Dendritic cell treated with granulocyte-macrophage colony-stimulating factor and Interleukin-4, amounts not matched to agents 40 ng/mL and 50 ng/mL, for 4 days (primary cell): ENCODE results near the gene NCOA1.
A peak's percentile ranks its signal among the peaks of the same experiment; 100 is the strongest.

Experiments used
- H3K27ac Mint-ChIP-seq: one replicate; pipeline ENCODE4 v1.8.0; 2022; ENCODE audit warnings: mild to moderate bottlenecking, mixed read lengths
- H3K27me3 Mint-ChIP-seq: one replicate; pipeline ENCODE4 v1.8.0; 2022; ENCODE audit warnings: mild to moderate bottlenecking, mixed read lengths
- H3K36me3 Mint-ChIP-seq: one replicate; pipeline ENCODE4 v1.8.0; 2022; ENCODE audit warnings: low read depth, mixed read lengths
- H3K4me1 Mint-ChIP-seq: one replicate; pipeline ENCODE4 v1.8.0; 2022; ENCODE audit warnings: low read depth, mixed read lengths
- H3K4me3 Mint-ChIP-seq: one replicate; pipeline ENCODE4 v1.8.0; 2022; ENCODE audit warnings: mild to moderate bottlenecking, moderate library complexity, mixed read lengths
- H3K9me3 Mint-ChIP-seq: one replicate; pipeline ENCODE4 v1.8.0; 2022; ENCODE audit warnings: mixed read lengths
- intact Hi-C: fragments of 100-400 bp; cut with micrococcal nuclease; formaldehyde crosslinking; loops from one replicate; pipeline ENCODE4 v1.15.0; 2022

Gene NCOA1

DNA sequence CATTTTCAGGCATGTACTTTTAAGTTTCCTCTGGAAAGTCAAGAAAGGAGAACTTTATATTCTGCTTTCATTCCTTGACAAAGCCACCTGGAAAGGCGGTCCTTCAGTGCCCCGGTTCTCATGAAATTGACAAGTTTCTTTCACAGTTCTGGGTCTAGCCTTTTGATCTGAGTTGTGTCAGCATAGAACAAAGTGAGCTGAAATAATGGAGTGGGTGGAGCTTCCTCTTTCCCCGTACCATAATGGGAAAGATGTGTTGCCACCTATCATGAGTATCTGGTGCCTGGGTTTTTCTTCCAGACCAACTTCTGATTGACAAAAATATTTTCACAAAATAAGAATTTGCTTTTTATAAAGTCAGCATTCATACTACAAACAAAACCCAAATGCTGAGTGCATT is 252.9 kb downstream of the NCOA1 start:
- H3K4me3 Mint-ChIP-seq: no peak overlapping the region
- peaks cover 8% of the 10 kb centered on the region for H3K4me1 Mint-ChIP-seq
- H3K27ac Mint-ChIP-seq: no peak overlapping the region
- H3K9me3 Mint-ChIP-seq: no peaks in the 10 kb centered on the region
- peaks cover 55% of the 10 kb centered on the region for H3K36me3 Mint-ChIP-seq
- intact Hi-C loops: no loop called here
- no peaks in the 10 kb centered on the region for H3K27me3 Mint-ChIP-seq

DNA sequence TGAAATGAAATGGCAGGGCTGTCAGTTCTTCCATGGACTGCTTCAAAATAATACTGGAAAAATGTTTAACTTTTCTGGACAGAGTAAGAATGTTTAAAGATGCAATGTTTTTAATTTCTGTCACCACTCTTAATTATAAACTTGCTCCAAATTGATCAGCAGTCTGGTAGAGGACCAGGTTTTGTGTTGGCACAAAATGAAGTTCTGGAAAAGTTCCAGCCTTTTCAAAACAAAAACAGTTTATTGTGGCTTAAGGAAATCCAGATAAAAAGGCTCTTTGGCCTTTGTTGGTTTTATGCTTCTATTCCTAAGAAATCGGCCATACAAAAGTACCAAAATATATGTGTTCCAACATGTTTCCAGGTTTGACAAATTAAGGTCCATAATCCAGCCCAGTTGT is 253.3 kb downstream of the NCOA1 start:
- Mint-ChIP-seq H3K4me1 (peaks cover 8% of the 10 kb centered on the region), H3K9me3 (no peaks in the 10 kb centered on the region), H3K27me3 (no peaks in the 10 kb centered on the region), H3K4me3 (no peak overlapping the region), H3K27ac (no peak overlapping the region), H3K36me3 (peaks cover 56% of the 10 kb centered on the region)
- intact Hi-C loops: no loop called here

DNA sequence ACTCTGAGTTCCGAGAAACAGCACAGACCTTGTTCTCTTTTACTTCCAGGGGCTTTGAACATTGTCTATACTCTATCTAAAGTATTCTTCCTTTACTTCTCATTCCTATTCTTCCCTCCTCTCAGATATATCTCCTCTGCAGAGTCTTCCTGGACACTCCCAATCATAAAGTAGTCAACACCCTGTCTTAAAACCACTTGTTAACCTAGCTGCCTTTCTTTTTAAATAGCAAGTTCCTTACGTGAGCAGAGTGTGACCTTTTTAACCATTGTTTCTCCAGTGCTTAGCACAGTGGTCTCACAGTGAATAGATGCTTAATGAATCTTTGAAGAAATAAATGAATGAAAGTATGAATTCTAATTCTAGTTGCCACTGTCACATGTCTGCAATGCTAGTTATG is 254.8 kb downstream of the NCOA1 start:
- Mint-ChIP-seq H3K4me3 (no peak overlapping the region), H3K9me3 (no peaks in the 10 kb centered on the region), H3K4me1 (peaks cover 8% of the 10 kb centered on the region), H3K27ac (no peak overlapping the region), H3K27me3 (no peaks in the 10 kb centered on the region), H3K36me3 (peaks cover 64% of the 10 kb centered on the region)
- intact Hi-C loops: no loop called here

DNA sequence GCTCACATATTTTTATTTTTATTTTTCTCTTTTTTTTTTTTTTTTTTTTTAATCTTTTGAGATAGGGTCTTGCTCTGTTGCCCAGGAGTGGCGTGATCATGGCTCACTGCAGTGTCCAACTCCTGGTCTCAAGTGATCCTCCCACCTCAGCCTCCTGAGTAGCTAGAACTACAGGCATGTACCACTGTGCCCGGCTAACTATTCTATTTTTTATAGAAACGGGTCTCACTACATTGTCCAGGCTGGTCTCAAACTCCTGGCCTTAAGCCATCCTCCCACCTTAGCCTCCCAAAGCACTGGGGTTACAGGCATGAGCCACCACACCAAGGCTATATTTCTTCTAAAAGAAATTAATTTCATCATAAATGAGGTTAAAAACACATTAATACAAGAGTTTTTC is 256.2 kb downstream of the NCOA1 start:
- Mint-ChIP-seq H3K27ac (no peak overlapping the region), H3K4me1 (peaks cover 8% of the 10 kb centered on the region), H3K4me3 (no peak overlapping the region), H3K27me3 (no peaks in the 10 kb centered on the region), H3K36me3 (peaks cover 64% of the 10 kb centered on the region), H3K9me3 (no peaks in the 10 kb centered on the region)
- intact Hi-C loops: no loop called here

DNA sequence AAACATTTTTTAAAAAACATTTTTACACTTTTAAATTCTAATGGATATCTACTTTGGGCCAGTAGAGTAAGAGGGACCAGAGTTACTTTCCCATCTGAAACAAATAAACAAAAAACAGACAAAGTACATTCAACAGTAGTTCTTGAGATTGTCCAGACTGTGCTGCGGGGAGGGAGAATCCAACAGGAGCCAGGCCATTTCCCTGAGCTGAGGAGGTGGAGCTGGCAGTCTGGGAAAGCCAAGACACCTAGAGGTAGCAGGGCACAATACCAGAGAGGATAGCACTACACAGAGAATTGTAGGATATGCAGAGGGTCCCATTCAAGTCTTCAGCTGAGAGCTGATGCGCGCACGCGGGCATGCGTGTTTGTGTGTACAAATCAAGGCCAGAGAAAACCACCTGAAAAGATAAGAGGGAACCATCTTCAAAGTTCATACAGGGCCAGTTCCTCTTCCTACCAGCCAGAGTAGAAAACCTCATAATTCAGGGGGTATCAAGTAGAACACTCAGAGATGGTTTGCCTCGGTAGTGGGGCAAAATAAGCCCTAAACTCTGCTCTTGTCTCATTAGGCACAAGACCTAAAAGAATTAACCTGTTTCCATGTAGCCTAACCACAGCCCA is 258.1 kb downstream of the NCOA1 start:
- H3K36me3 Mint-ChIP-seq: peaks cover 55% of the 10 kb centered on the region
- H3K4me1 Mint-ChIP-seq: peaks cover 8% of the 10 kb centered on the region
- intact Hi-C loops: no loop called here
- no peak overlapping the region for H3K27ac Mint-ChIP-seq
- H3K9me3 Mint-ChIP-seq: no peaks in the 10 kb centered on the region
- H3K27me3 Mint-ChIP-seq: no peaks in the 10 kb centered on the region
- no peak overlapping the region for H3K4me3 Mint-ChIP-seq

DNA sequence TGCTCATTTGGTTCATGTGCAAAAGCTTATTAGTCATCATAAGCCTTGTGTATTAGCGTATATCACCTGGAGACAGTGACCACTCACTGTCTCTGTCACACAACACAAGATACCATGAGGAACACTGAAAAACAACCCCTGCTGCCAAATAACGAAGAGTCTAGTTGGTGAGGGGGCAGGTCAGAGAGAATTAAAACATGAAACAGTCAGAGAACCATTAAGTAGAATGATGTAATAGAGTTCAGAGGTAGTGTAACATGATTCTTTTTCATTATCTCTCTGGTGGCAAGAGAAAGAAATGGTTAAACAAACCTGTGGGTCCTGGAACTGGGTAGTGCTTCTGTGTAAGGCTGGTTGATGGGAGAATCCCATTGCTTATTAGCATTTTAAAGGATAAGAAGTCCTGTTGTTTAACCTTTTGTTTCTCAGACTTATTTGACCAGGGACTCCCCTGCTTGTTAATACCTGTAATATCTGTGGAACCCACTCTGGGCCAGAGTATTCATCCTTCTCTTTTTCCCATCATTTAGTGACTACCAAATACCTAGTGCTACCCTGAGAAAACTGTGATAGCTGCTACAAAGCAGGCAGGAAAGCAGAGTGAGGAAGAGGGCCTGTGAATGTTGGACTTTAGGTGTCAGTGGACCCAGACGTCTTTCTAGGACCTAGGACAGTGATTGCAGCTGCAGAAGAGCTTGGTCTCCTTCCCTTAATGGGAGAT is 264.1 kb downstream of the NCOA1 start:
- no peaks in the 10 kb centered on the region for H3K27me3 Mint-ChIP-seq
- intact Hi-C loops: no loop called here
- no peaks in the 10 kb centered on the region for H3K4me1 Mint-ChIP-seq
- no peak overlapping the region for H3K27ac Mint-ChIP-seq
- no peaks in the 10 kb centered on the region for H3K9me3 Mint-ChIP-seq
- H3K4me3 Mint-ChIP-seq: no peak overlapping the region
- peaks cover 36% of the 10 kb centered on the region for H3K36me3 Mint-ChIP-seq

DNA sequence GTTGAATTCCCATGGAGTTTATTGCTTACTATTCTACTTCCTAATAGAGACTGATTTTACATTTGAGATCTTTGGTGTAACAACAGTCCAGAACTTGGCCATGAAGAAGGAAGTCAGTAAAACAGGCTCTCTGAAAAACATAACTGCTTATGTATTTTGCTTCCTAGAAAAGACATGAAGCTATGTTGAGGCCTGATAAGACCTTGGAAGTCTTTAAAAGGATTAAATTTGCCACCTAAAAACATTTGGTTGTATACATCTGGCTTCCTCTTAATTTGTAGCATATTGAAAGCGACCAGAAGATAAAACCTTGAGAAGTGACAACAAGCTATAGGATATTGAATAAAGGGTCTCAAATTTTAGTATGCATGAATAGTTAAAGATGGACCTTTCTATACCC is 265.7 kb downstream of the NCOA1 start:
- no peak overlapping the region for H3K4me3 Mint-ChIP-seq
- H3K9me3 Mint-ChIP-seq: no peaks in the 10 kb centered on the region
- intact Hi-C loops: no loop called here
- peaks cover 41% of the 10 kb centered on the region for H3K36me3 Mint-ChIP-seq
- H3K27ac Mint-ChIP-seq: no peak overlapping the region
- no peaks in the 10 kb centered on the region for H3K27me3 Mint-ChIP-seq
- H3K4me1 Mint-ChIP-seq: no peaks in the 10 kb centered on the region

DNA sequence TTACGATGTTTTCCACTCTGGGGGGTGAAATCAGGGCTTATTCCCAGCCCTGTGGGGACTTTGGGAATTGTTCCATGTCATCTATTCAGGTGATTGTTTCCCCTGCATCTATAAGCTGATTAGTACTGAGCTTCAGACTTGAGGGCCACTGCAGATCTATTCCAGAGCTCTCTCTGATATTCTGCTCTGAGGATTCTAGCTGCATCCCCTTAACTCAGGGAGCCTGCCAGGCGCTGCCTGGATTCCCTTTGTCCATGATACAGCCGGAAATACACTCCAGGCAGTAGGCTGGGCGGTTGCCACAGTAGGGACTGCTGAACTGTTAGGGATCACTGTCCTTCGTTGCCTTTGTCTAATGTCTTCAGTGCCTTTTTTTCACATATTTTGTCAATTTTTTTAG is 270.8 kb downstream of the NCOA1 start:
- Mint-ChIP-seq H3K36me3 (peaks cover 82% of the 10 kb centered on the region), H3K27me3 (no peaks in the 10 kb centered on the region), H3K4me1 (no peaks in the 10 kb centered on the region), H3K27ac (no peak overlapping the region), H3K4me3 (no peak overlapping the region), H3K9me3 (no peaks in the 10 kb centered on the region)
- intact Hi-C loops: loop anchor here (10.0 kb wide), 1 partner anchor 53 kb away; no protein-coding TSS in a partner anchor

DNA sequence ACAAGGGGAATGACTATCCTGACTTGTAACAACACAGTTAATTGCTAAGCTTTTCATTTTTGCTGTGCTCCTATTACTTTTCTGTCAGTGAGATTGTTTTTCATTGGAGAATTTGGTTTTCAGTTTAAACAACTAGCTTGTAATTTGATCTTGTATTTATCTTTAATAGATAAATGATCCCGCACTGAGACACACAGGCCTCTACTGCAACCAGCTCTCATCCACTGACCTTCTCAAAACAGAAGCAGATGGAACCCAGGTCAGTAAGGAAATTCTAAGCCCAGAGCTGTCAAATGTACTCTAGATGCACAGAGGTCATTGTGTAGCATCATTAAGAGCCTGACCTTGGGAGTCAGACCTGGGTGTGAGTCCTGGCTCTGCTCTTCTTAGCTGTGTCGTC is 271.5 kb downstream of the NCOA1 start:
- Mint-ChIP-seq H3K27ac (no peak overlapping the region), H3K27me3 (no peaks in the 10 kb centered on the region), H3K36me3 (peaks cover 83% of the 10 kb centered on the region), H3K9me3 (no peaks in the 10 kb centered on the region), H3K4me3 (no peak overlapping the region), H3K4me1 (no peaks in the 10 kb centered on the region)
- intact Hi-C loops: loop anchor here (10.0 kb wide), 1 partner anchor 52 kb away; no protein-coding TSS in a partner anchor

DNA sequence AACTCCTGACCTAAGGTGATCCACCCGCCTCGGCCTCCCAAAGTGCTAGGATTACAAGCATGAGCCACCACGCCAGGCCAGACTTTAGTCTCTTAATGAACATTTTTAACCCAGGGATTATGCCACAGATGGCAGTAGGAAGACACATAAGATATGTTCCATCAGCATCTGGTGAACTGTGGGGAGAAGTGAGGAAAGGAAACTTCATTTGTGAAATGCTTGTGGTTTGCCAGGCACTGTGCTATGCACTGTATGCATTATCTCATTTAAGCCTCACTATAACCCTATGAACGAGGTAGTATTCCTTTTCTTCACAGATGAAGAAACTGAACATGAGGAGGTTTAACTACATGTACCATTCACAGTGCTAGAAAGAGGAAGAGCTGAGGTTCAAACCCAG is 272.8 kb downstream of the NCOA1 start:
- Mint-ChIP-seq H3K27me3 (no peaks in the 10 kb centered on the region), H3K36me3 (peaks cover 84% of the 10 kb centered on the region), H3K27ac (no peak overlapping the region), H3K4me3 (no peak overlapping the region), H3K9me3 (no peaks in the 10 kb centered on the region), H3K4me1 (no peaks in the 10 kb centered on the region)
- intact Hi-C loops: loop anchor here (10.0 kb wide), 1 partner anchor 51 kb away; no protein-coding TSS in a partner anchor

DNA sequence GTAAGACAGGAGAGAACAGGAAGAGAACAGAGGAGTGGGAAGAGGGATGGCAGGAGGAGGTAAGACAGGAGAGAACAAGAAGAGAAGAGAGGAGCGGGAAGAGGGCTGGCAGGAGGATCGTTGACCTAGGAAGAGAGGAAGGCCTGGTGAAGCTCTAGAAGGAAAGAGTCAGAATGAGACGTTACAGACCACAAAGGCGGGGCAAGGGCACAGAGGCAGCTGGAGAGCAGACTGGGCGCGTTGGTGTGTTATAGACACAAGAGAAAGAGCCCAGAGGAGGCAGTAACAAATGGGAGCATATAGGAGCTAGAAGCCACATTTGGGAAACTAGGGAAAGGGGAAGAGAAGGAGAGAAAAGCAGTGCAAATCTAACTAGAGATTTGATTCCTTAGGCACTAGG is 275.6 kb downstream of the NCOA1 start:
- peaks cover 74% of the 10 kb centered on the region for H3K36me3 Mint-ChIP-seq
- H3K4me1 Mint-ChIP-seq: no peaks in the 10 kb centered on the region
- no peak overlapping the region for H3K4me3 Mint-ChIP-seq
- intact Hi-C loops: loop anchor here (10.0 kb wide), 1 partner anchor 48 kb away; no protein-coding TSS in a partner anchor
- H3K9me3 Mint-ChIP-seq: no peaks in the 10 kb centered on the region
- H3K27me3 Mint-ChIP-seq: no peaks in the 10 kb centered on the region
- peak overlapping the region; percentile 2 for H3K27ac Mint-ChIP-seq

DNA sequence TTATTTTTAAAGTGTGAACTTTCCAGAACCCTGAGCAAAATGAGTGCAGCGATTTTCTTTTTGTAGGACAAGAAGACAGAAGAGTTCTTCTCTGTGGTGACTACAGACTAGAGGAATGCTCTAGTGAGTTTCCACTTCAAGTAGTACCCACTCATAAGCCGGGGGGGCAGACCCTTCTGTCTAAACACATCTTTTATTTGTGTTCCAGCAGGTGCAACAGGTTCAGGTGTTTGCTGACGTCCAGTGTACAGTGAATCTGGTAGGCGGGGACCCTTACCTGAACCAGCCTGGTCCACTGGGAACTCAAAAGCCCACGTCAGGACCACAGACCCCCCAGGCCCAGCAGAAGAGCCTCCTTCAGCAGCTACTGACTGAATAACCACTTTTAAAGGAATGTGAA is 277.0 kb downstream of the NCOA1 start:
- H3K27ac Mint-ChIP-seq: no peak overlapping the region
- no peak overlapping the region for H3K4me3 Mint-ChIP-seq
- intact Hi-C loops: loop anchor here (10.0 kb wide), 1 partner anchor 47 kb away; no protein-coding TSS in a partner anchor
- H3K4me1 Mint-ChIP-seq: no peaks in the 10 kb centered on the region
- H3K36me3 Mint-ChIP-seq: peaks cover 62% of the 10 kb centered on the region
- no peaks in the 10 kb centered on the region for H3K9me3 Mint-ChIP-seq
- no peaks in the 10 kb centered on the region for H3K27me3 Mint-ChIP-seq

DNA sequence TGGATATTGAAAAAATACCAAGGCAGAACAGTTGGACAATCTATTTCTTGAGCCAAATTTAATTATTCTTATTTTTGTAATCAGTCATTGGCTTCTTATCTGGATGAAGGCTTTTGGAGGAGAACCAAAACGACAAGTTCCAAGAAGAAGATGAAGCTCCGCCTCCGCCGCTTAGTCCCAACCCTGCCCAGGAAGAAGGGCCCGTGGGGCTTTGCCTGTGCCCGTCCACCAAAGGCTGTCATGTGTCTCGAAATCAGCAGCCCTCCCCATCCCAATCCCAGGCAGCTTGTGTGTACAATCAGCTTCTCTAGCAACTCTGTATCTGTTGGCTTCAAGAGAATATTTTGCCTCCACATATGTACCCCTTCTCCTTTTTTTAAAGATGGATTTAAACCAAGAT is 277.5 kb downstream of the NCOA1 start:
- Mint-ChIP-seq H3K4me1 (no peaks in the 10 kb centered on the region), H3K27ac (no peak overlapping the region), H3K27me3 (no peaks in the 10 kb centered on the region), H3K4me3 (no peak overlapping the region), H3K36me3 (peaks cover 56% of the 10 kb centered on the region), H3K9me3 (no peaks in the 10 kb centered on the region)
- intact Hi-C loops: loop anchor here (10.0 kb wide), 1 partner anchor 46 kb away; no protein-coding TSS in a partner anchor

DNA sequence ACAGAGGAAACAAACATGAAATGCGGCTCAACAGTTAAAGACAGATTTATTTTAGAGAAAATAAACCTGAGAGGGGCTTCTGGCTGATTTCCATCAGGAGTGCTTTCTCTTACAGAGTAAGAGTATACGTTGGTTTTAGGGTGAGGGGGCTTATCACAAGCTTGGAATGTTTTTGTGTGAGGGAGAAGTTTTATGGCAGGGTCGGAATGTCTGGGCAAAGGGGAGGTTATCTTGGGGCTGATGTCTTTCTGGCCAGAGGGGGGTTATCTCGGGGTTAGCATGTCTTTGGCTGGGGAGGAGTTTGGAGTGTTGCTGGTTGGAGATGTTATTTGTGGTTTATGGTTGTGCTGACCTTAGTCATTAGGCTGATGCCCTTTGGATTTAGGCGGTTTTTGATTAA is 280.0 kb downstream of the NCOA1 start:
- Mint-ChIP-seq H3K27me3 (no peaks in the 10 kb centered on the region), H3K27ac (no peak overlapping the region), H3K36me3 (peaks cover 35% of the 10 kb centered on the region), H3K4me3 (no peak overlapping the region), H3K4me1 (no peaks in the 10 kb centered on the region), H3K9me3 (no peaks in the 10 kb centered on the region)
- intact Hi-C loops: no loop called here
